SH-SY5Y (cell line): ENCODE measurements around the gene PTPRJ.

ENCODE experiments used
- GATA2 ChIP-seq: IDR thresholded peaks from 2 replicates; pipeline ENCODE4 v1.6.1; 2011; ENCODE audit warnings: mild to moderate bottlenecking, low read depth, low read length
- GATA3 ChIP-seq: IDR thresholded peaks from 2 replicates; pipeline ENCODE4 v1.6.1; 2011; ENCODE audit warnings: low read depth, mild to moderate bottlenecking, low read length, moderate library complexity

GRCh38 chr11:48079596-48079995, 99.2 kb downstream of the PTPRJ start:
- TF ChIP-seq GATA2 (no peak), GATA3 (no peak)
